Endothelial cell of umbilical vein (primary cell): ENCODE results near the gene ODAM. TPM values are rescaled to one million over a fixed set of nuclear protein-coding genes. Genes with fewer than 3 reads are reported as not detected.

Source experiments
- Bru-seq: library from RNA; stranded (reverse); fragments of 400-500 nt; gene quantifications from one replicate; lab custom pipeline; 2021; lab: Mats Ljungman, UMichigan
- BruChase-seq, 2 experiments: library from RNA; stranded (reverse); fragments of 400-500 nt; gene quantifications; one replicate each; lab custom pipeline; 2021; lab: Mats Ljungman, UMichigan
- BruUV-seq: library from RNA; stranded (reverse); fragments of 400-500 nt; replicated peaks from 2 replicates; lab custom pipeline; 2021; lab: Mats Ljungman, UMichigan
- CTCF ChIA-PET: fragments of 300-600, 350-600 bp; sonication (Branson Sonifier 250); formaldehyde crosslinking; loops from one replicate; lab custom pipeline; 2021; ENCODE audit warnings: antibody characterized with exemption, inconsistent platforms; lab: Charles Lee
- POLR2A ChIA-PET: fragments of 300-600, 350-600 bp; sonication (Branson Sonifier 250); formaldehyde crosslinking; loops from one replicate; lab custom pipeline; 2021; ENCODE audit warnings: antibody characterized with exemption, inconsistent platforms; lab: Charles Lee
- DNase-seq: peaks from one replicate; pipeline ENCODE4 v3.0.0-alpha.2; 2011; ENCODE audit warnings: low read depth, low spot score
- FAIRE-seq: peaks from 2 replicates; lab custom pipeline; 2011; peaks lifted over from hg19 to GRCh38; lab: Jason Lieb, UNC
- H2AFZ ChIP-seq: 2 replicates; pipeline ENCODE4 v1.6.0; 2012; ENCODE audit warnings: low read depth, low read length, control low read depth, inconsistent platforms
- H3K27ac ChIP-seq: 2 replicates; pipeline ENCODE4 v1.5.1; 2011; ENCODE audit warnings: low read depth, mild to moderate bottlenecking, control low read depth, low read length, moderate library complexity; ENCODE audit not compliant: insufficient read depth
- H3K27me3 ChIP-seq, 2 experiments: 2 replicates each; pipeline versions ENCODE4 v1.6.0 to v1.6.1; 2011; ENCODE audit warnings: low read length in 2 of 2, mixed read lengths in 1 of 2; ENCODE audit not compliant: control insufficient read depth in 2 of 2, insufficient read depth in 2 of 2
- H3K36me3 ChIP-seq, 2 experiments: 2 replicates in 1 of 2; 3 replicates in 1 of 2; pipeline ENCODE4 v1.5.1; 2011; ENCODE audit warnings: low read length in 2 of 2, mild to moderate bottlenecking in 1 of 2, moderate library complexity in 1 of 2; ENCODE audit not compliant: control insufficient read depth in 2 of 2, insufficient read depth in 2 of 2; ENCODE audit errors: extremely low read depth in 1 of 2
- H3K4me1 ChIP-seq: 3 replicates; pipeline ENCODE4 v1.5.1; 2011; ENCODE audit warnings: mild to moderate bottlenecking, low read length; ENCODE audit not compliant: control insufficient read depth, insufficient read depth; ENCODE audit errors: extremely low read depth
- H3K4me2 ChIP-seq: 2 replicates; pipeline ENCODE4 v1.6.1; 2011; ENCODE audit warnings: low read length, control low read depth, mixed read lengths; ENCODE audit not compliant: insufficient read depth
- H3K4me3 ChIP-seq, 3 experiments: fragments of 200-600 bp in 1 of 3; sonication (generic), shearing (Covaris generic) in 1 of 3; replicated peaks in 1 of 3; 2 replicates each; pipeline ENCODE4 v1.5.1; 2011 to 2016; ENCODE audit warnings: control low read depth in 3 of 3, low read length in 3 of 3, mild to moderate bottlenecking in 2 of 3, inconsistent platforms in 1 of 3, low read depth in 1 of 3, moderate library complexity in 1 of 3; ENCODE audit not compliant: insufficient read depth in 1 of 3
- H3K79me2 ChIP-seq: 2 replicates; pipeline ENCODE4 v1.6.0; 2012; ENCODE audit warnings: low read length, inconsistent platforms; ENCODE audit not compliant: control insufficient read depth, insufficient read depth
- H3K9ac ChIP-seq: replicated peaks from 2 replicates; pipeline ENCODE3; 2011; ENCODE audit warnings: low read length, control low read depth; ENCODE audit not compliant: insufficient read depth; ENCODE audit errors: extremely low read depth
- H3K9me1 ChIP-seq: replicated peaks from 3 replicates; pipeline ENCODE4 v1.6.0; 2011; ENCODE audit warnings: mild to moderate bottlenecking, low read length; ENCODE audit not compliant: control insufficient read depth, insufficient read depth; ENCODE audit errors: extremely low read depth
- H3K9me3 ChIP-seq: replicated peaks from 2 replicates; pipeline ENCODE4 v1.5.1; 2012; ENCODE audit warnings: low read length, inconsistent platforms; ENCODE audit not compliant: control insufficient read depth, insufficient read depth
- H4K20me1 ChIP-seq: replicated peaks from 2 replicates; pipeline ENCODE3; 2011; ENCODE audit warnings: mild to moderate bottlenecking, low read length; ENCODE audit not compliant: control insufficient read depth, insufficient read depth; ENCODE audit errors: extremely low read depth
- CTCF ChIP-seq, 2 donors: IDR thresholded peaks; 1 replicate in 1 of 2; 2 replicates in 1 of 2; pipeline ENCODE4 v1.5.1; 2011; ENCODE audit warnings: low read length in 2 of 2, mild to moderate bottlenecking in 2 of 2, moderate library complexity in 2 of 2, control low read depth in 1 of 2, inconsistent platforms in 1 of 2, low read depth in 1 of 2; ENCODE audit not compliant: insufficient read depth in 1 of 2; ENCODE audit errors: extremely low read depth in 1 of 2
- EZH2 ChIP-seq: IDR thresholded peaks from 2 replicates; pipeline ENCODE4 v1.6.1; 2012; ENCODE audit warnings: borderline replicate concordance, low read depth, mild to moderate bottlenecking, moderate library complexity, low read length, inconsistent platforms; ENCODE audit not compliant: severe bottlenecking
- FOS ChIP-seq: IDR thresholded peaks from 2 replicates; pipeline ENCODE4 v1.6.1; 2011; ENCODE audit warnings: mild to moderate bottlenecking, low read length, moderate library complexity, borderline replicate concordance; ENCODE audit not compliant: insufficient read depth
- GATA2 ChIP-seq: IDR thresholded peaks from 2 replicates; pipeline ENCODE4 v1.7.0; 2011; ENCODE audit warnings: low read depth, mild to moderate bottlenecking, moderate library complexity, mixed read lengths, low read length; ENCODE audit not compliant: insufficient read length, insufficient read depth
- JUN ChIP-seq: IDR thresholded peaks from 2 replicates; pipeline ENCODE4 v1.6.1; 2011; ENCODE audit warnings: borderline replicate concordance, low read depth; ENCODE audit not compliant: insufficient read length, insufficient read depth
- MAX ChIP-seq: IDR thresholded peaks from 2 replicates; pipeline ENCODE4 v1.6.1; 2011; ENCODE audit not compliant: insufficient read depth, insufficient read length
- MYC ChIP-seq: IDR thresholded peaks from one replicate; pipeline ENCODE4 v1.6.1; 2011; ENCODE audit warnings: mild to moderate bottlenecking, low read depth, low read length
- POLR2A ChIP-seq: IDR thresholded peaks from 2 replicates; pipeline ENCODE4 v1.6.1; 2012; ENCODE audit warnings: low read depth, mild to moderate bottlenecking, control low read depth, low read length
- POLR2AphosphoS5 ChIP-seq: IDR thresholded peaks from 2 replicates; pipeline ENCODE4 v1.6.1; 2012; ENCODE audit warnings: low read depth, mild to moderate bottlenecking, control low read depth, low read length, moderate library complexity; ENCODE audit not compliant: insufficient read depth
- dilution Hi-C: fragments of 300-500 bp; cut with MboI; formaldehyde crosslinking; loops from one replicate; pipeline ENCODE4 v1.15.0; 2019; ENCODE audit warnings: low sequenced_read_pairs; ENCODE audit not compliant: extremely low pct_ligation_motif_present
- intact Hi-C: fragments of 100-400 bp; cut with micrococcal nuclease; formaldehyde crosslinking; loops from one replicate; pipeline ENCODE4 v1.10.0; 2022
- long read RNA-seq: library from polyadenylated mRNA; stranded (forward); transcript quantifications from one replicate; pipeline ENCODE4 v2.0.0, GENCODE V29; 2021
- polyA minus RNA-seq, 3 experiments: library from RNA; depleted of rRNA, polyadenylated mRNA; stranded (reverse); fragments of >200 nt; gene quantifications; 1 replicate in 1 of 3; 2 replicates in 2 of 3; pipeline ENCODE4 v1.2.3, GENCODE V29; 2011
- polyA plus RNA-seq, 4 experiments: library from polyadenylated mRNA; depleted of rRNA in 3 of 4; stranded (reverse) in 3 of 4; unstranded in 1 of 4; fragments of >200 nt; gene quantifications; 2 replicates each; pipeline versions ENCODE4 v1.2.1 to v1.2.3, GENCODE V29; 2011 to 2012; ENCODE audit warnings: missing spikeins in 1 of 4
- total RNA-seq: library from RNA; stranded (reverse); gene quantifications from 2 replicates; pipeline ENCODE4 v1.2.3, GENCODE V29; 2021

ODAM gene
- total RNA-seq (not detected in 2 replicates), polyA plus RNA-seq (not detected in 2 replicates), polyA minus RNA-seq (not detected in 2 replicates), Bru-seq, nascent RNA (not detected), BruChase-seq, experiment 1, labeled RNA remaining after a 6-hour chase (not detected), BruChase-seq, experiment 2, labeled RNA remaining after a 2-hour chase (not detected)
- not detected in 2 replicates for polyA plus RNA-seq (2011; cell fraction: cytosol; rRNA removed)
- not detected in 2 replicates for polyA plus RNA-seq (2011; cell fraction: nucleus; rRNA removed)
- not detected in 2 replicates for polyA plus RNA-seq (2012)
- polyA minus RNA-seq (2011; cell fraction: cytosol; rRNA and poly(A)+ RNA removed): not detected
- polyA minus RNA-seq (2011; cell fraction: nucleus; rRNA and poly(A)+ RNA removed): not detected in 2 replicates
- long read RNA-seq: 0 reads

GRCh38 chr4:70195425-70195824, at the start of gene ODAM:
Gene ODAM (plus strand): TSS chr4:70195725. CDS start chr4:70196544, 819 bp downstream.
- no peak for FAIRE-seq
- H3K4me1 ChIP-seq: no peaks in the 10 kb centered on the region
- no peaks in the 10 kb centered on the region for H3K79me2 ChIP-seq
- dilution Hi-C loops: no loop called here
- CTCF ChIA-PET: interaction anchor here (3.6 kb wide), 1 partner anchor 11 kb away, joined by 36 read pairs; no protein-coding TSS in a partner anchor
- POLR2A ChIA-PET: no interaction called here
- H3K4me3 ChIP-seq: no peak within 1 kb of the TSS
- H2AFZ ChIP-seq: no peak within 1 kb of the TSS
- intact Hi-C loops: no loop called here
- H3K4me2 ChIP-seq: no peak within 1 kb of the TSS
- no peaks in the 10 kb centered on the region for H3K9me3 ChIP-seq
- H3K9ac ChIP-seq: no peak within 1 kb of the TSS
- DNase-seq: no peak
- BruUV-seq: no TSS peak
- no peaks in the 10 kb centered on the region for H3K9me1 ChIP-seq
- H3K36me3 ChIP-seq: no peaks in the 10 kb centered on the region
- H3K27ac ChIP-seq: no peak within 1 kb of the TSS
- no peaks in the 10 kb centered on the region for H4K20me1 ChIP-seq
- TF ChIP-seq EZH2 (no peak), FOS (no peak), MYC (no peak), GATA2 (no peak)
- H3K27me3 ChIP-seq: peaks cover 0 to 1% of the 10 kb centered on the region in 2 experiments

GRCh38 chr4:70151271-70151670, 44.3 kb upstream of the ODAM start:
- CTCF ChIA-PET: interaction anchor here (0.5 to 1.2 kb wide), 3 partner anchors 9 to 118 kb away, joined by 3 read pairs; no protein-coding TSS in a partner anchor
- no peaks in the 10 kb centered on the region for H3K9me1 ChIP-seq
- intact Hi-C loops: no loop called here
- no peak overlapping the region for H3K4me2 ChIP-seq
- H3K9me3 ChIP-seq: no peaks in the 10 kb centered on the region
- no peaks in the 10 kb centered on the region for H4K20me1 ChIP-seq
- H3K9ac ChIP-seq: no peak overlapping the region
- no peak for TF ChIP-seq MYC
- no peak for TF ChIP-seq EZH2
- TF ChIP-seq JUN: no peak
- TF ChIP-seq POLR2A: no peak
- no peak for TF ChIP-seq CTCF (IDR thresholded peaks at IDR 0.05; ENCODE audit: extremely low read depth in 1 of 2, insufficient read depth in 1 of 2, low read depth in 1 of 2, low read length in 2 of 2)
- TF ChIP-seq FOS: no peak
- TF ChIP-seq MAX: no peak
- TF ChIP-seq POLR2AphosphoS5: no peak
- TF ChIP-seq GATA2: no peak
- H3K36me3 ChIP-seq: no peaks in the 10 kb centered on the region
- no peaks in the 10 kb centered on the region for H3K4me1 ChIP-seq
- DNase-seq (no peak), FAIRE-seq (no peak)
- dilution Hi-C loops: no loop called here
- H3K4me3 ChIP-seq: no peak overlapping the region
- H3K79me2 ChIP-seq: no peaks in the 10 kb centered on the region
- BruUV-seq: no TSS peak
- H2AFZ ChIP-seq: no peak overlapping the region
- no peaks in the 10 kb centered on the region for H3K27me3 ChIP-seq
- no peak overlapping the region for H3K27ac ChIP-seq
- POLR2A ChIA-PET: no interaction called here
